GM19035 (cell line): ENCODE results near the gene JMJD1C.
A peak's percentile ranks its signal among the peaks of the same experiment; 100 is the strongest.
"Not testable (repeated sequence)": the region's sequence is repeated elsewhere in the genome, so short reads cannot be mapped to it uniquely, and the experiment has no call there.

ENCODE experiments used
- ATAC-seq: cut with Tn5 transposase; IDR thresholded peaks from one replicate; pipeline ENCODE4 v1.9.1; 2021; ENCODE audit not compliant: unreplicated experiment

JMJD1C gene

DNA sequence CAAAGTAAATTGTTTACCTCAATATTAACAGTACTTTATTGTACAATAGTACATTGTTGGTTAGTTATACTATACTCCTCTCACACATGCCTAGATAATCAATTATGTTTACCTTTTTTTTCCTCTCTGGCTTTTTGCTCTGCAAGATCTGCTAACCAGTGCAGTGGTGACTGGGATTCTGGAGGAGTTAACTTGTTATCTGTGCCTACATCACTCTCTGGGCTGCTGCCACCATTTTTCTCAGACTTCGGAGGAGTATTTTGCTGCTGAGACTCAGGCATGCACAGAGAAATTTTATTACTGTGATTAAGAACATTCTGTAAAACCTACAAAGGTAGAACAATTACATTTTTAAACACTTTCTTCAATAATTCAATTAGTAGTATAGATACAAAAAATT, 273.0 kb downstream of the JMJD1C start:
- ATAC-seq: no peak

DNA sequence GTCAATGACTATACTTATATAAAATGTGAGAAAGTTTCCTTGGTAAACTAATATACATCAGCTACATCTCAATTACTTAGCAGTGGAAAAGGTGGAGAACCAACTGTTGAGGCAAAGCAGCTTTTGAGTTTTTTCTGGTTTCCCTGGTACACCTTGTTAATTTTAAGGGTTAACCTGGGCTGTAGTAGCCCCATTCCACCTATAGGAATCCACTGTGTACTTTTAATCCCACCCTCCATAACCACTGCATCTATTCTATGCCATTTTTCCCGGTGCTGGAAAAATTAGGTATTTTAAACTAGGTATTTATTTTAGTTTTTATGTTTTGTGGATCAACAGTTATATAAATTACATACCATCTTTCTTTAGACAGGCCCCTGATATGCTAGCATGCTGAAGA, 290.2 kb downstream of the JMJD1C start:
- no peak for ATAC-seq

DNA sequence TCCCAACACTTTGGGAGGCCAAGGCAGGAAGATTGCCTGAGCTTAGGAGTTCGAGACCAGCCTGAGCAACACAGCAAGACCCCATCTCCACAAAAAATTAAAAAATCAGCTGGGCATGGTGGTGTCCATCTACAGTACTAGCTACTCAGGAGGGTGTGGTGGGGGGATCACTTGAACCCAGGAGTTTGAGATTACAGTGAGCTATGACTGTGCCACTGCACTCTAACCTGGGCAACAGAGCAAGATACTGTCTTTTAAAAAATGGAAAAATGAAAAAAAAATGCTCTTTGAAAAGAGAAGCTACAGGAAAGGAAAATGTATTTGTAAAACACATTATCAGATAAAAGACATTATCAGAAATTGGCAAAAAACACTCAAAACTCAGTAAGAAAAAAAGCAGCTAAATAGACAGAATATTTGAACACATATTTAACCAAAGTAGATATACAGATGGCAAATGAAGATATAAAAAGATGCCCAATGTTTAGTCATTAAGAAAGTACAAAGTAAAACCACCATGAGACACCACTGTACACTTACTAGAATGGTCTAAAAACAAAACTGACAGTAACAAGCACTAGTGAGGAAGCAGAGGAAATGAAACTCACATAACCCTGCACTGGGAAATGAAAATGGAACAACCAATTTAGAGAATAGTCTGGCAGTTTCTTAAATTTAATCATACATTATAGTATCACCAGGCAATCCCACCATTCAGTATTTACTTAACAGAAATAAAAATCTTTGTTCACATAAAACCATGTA, 292.1 kb downstream of the JMJD1C start:
- ATAC-seq: peak; percentile 99

DNA sequence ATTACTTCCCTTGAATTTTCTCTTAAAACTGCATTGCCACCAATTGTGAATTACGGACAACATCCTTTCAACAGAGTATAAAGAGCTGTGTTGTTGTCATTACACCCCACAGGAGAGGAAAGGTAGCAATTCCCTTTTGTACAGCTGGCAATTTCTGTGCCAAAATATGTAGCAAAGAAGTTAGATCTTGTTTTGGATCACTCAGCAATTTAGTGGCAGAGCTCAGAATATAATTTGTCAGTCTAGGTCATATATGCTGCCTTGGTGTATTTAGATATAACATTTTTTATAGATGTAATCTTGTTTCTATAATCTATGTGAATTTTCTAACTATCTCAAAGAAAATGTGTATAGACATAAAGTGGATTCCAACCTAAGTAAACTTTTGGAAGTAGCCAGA, 293.9 kb downstream of the JMJD1C start:
- ATAC-seq: no peak

DNA sequence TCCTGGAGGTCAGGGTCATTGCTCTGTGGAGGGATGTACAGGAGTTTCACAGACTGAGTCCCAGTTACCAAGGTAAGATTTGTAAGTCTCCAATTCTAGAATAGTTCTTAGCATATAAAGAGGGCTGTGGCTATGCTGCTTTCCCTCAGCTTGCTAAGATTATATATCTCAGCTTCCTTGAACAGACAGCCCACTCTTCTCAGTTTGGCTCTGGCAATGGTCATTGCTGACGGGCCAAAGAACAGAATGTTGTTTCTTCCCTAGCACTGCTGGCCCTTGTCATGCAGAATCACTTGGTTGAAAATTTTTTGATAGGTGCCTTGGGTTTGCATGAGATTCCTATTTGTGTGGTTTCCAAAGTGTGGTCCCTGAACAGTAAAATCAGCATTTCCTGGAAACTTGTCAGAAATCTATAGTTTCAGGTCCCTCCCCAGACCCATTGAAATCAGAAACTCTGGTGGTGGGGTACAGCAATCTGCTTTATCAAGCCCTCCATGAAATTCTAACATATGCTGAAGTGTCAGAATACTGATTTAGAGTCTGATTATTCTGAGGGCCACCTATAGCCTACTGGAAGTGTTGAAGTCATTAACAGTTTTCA, 294.4 kb downstream of the JMJD1C start:
- ATAC-seq: no peak

DNA sequence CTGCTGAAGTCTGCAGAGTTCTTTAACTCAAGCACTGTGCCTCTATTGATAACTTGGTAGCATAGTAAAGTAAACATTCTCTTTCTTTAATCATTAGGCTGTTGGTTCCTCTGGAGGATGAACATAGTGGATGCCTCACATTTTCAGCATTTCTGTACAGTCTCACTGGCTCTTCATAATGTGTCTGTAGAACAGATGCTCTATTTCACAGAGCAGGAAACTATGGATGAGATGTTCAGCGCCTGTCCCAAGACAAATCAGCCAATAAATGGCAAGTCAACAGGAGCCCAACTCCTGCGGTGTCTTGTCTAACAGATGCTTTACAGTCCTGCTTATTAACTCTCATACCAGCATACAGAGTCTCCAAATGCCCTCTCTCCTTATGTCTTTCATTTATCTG, 296.2 kb downstream of the JMJD1C start:
- no peak for ATAC-seq

DNA sequence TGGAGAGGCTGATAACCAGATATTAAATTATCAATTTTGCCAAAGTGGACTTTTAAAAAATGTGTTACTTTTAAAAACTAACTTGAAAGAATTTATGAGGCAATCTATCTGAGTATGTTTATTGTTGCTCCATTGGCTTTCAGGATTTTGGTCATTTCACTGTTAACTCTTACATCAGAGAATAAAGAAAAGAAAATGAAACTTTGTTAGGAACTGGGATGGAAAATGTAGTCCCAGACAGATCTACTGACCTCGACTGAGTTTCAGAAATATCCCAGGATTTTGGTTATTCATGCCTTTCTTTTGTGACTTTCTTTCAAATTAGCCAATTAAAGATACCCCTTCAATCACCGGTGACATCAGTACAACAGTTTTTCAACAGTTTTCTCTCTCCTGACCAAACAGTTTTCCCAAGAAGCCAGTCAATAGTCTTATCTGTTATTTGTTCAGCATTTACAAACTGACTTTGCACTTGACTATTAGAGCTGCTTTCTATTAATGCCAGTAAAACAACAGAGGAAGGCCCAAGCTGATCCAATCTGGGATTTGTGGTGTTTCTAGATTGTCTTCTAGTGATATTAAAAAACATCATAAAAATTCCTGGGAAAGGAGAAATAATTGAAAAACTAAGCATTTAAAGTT, 296.8 kb downstream of the JMJD1C start:
- ATAC-seq: no peak

DNA sequence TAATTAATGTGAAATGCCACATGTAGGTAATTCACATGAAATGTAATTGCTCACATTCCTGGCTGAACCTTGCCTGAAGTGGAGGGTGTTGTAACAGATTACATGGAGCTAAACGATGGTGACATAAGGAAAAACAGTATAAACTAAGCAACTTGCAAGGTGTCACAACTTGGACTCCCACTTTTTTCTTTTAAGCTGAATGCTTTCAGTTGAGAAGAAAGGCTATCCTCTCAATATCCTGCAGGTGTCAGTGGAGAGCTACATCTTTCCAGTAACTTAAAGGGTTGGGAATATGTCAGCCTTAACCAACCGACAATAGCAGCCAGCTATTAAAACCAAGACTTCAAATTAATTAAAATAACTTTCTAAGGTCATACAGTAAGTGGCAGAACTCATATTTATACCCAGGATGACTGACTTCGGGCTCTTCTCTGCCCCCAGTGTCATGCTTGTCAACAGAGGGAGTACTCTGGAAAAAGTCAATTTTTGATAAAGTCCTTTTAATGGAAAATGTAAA, 299.0 kb downstream of the JMJD1C start:
- peak; percentile 63 for ATAC-seq

DNA sequence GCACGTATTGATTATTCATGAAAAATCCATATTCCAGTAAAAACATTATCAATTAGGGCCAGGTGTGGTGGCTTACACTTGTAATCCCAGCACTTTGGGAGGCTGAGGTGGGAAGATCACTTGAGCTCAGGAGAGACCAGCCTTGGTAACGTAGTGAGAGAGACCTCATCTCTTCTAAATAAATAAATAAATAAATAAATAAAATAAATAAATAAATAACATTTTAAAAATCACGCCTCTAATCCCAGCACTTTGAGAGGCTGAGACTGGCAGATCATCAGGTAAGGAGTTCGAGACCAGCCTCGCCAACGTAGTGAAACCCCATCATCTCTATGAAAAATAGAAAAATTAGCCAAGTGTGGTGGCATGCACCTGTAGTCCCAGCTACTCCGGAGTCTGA, 300.5 kb downstream of the JMJD1C start:
- no peak for ATAC-seq

DNA sequence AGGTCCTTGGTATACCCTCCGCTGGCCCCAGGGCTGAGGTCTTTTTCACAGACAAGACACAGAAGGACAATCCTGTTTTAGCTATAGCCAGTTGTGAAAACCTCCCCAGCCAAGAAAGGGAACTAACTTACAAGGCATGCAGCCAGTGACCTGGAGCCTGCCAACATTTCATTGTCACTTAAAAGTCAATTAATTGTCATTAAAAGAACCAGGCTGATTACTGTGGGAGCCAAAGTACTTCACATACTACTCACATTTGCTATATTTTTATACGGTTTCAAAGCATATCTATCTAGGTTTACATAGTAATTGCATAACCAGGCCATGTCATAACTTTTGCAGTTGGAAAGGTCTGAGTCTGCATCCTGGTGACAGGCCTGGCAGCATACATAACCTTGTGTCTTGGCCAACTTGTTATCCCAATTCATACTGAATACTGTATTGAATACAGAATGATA, 301.6 kb downstream of the JMJD1C start:
- no peak for ATAC-seq

DNA sequence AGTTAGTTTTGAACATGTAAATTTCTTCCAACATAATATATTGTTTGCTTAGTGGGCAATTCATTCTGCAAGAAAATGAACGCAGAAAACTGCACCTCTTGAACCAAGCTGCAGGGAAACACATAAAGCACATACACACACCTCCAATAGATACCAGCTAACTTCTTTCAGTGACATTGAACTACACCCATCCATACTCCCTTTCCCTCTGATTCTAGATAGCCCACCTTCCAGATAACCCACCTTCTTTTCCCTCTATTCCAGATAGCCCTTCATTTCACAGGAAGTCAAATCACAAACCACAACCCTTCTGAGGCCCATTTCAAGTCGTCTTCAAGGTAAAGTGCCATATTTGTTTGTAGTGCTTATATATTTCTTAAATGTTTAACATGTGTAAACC, 304.2 kb downstream of the JMJD1C start:
- ATAC-seq: no peak

DNA sequence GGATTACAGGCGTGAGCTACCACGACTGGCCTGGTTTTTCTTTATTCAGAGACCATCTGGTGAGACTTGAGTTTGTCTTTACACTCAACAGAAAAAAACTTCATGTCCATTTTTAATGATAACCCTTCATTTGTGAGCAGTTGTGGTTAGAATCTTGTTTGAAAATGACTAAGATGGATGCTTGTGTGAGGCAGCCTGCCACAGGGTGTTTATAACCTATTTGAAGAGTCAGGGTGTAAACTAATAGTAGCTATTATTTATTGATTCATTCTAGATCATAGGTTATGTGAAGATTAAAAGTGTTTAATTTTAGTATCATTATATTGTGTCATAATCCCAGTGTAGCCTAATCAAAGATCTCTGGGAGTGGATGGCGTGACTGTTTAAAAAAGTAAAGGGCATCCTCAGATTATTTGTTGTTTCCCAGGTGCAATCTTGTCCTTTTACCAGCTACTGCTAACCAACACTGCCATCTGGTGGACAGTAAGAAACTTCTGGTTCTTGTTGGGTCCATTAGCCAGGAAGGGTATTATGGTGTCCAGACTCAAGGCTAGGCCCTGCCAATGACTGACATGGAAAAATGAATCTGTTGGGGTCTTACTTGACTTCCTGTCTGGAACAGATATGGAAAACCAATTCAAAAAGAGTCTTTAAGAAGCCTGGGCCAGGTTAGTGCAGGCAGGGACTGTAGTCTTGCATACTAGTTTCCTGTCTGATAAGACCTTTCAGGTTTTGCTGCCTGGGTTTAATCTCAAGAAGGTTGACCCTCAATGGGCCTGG, 307.7 kb downstream of the JMJD1C start:
- ATAC-seq: peak; percentile 69

DNA sequence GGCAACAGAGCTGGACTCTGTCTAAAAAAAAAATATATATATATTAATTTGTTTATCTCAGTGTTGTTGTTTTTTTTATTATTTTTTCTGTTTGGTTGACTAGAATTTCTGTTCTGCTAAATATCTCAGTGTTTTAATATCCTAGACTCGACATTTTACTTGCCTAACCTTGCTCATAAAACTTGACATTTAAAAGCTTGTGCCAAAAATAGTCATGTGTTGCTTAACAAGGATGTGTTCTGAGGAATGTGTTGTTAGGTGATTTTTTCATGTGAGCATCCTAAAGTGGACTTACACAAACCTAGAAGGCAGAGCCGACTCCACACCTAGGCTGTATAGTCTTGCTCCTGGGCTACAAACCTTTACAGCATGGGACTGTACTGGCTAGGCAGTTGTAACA, 309.5 kb downstream of the JMJD1C start:
- ATAC-seq: no peak

DNA sequence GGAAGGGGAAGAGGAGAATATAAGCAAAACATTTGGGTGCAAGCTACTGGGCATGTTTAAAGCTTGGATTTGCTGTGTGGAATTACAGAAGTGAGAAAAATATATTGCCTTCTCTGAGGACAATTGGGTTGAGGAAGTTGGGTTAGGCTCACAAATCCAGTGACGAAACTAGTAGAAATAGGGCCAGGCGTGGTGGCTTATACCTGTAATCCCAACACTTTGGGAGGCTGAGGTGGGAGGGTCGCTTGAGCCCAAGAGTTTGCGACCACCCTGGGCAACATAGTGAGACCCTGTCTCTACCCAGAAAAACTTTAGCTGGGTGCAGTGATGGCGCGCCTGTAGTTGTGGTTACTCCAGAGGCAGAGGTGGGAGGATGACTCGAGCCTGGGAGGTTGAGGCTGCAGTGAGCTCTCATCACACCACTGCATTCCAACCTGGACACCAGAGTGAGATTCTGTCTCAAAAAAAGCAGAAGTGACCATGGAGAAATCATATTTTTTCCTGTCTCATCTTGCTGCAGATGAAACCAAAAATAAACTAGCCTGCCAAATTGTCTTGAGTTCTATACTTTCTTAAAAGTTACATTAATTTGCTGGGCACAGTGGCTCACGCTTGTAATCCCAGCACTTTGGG, 310.3 kb downstream of the JMJD1C start:
- no peak for ATAC-seq

DNA sequence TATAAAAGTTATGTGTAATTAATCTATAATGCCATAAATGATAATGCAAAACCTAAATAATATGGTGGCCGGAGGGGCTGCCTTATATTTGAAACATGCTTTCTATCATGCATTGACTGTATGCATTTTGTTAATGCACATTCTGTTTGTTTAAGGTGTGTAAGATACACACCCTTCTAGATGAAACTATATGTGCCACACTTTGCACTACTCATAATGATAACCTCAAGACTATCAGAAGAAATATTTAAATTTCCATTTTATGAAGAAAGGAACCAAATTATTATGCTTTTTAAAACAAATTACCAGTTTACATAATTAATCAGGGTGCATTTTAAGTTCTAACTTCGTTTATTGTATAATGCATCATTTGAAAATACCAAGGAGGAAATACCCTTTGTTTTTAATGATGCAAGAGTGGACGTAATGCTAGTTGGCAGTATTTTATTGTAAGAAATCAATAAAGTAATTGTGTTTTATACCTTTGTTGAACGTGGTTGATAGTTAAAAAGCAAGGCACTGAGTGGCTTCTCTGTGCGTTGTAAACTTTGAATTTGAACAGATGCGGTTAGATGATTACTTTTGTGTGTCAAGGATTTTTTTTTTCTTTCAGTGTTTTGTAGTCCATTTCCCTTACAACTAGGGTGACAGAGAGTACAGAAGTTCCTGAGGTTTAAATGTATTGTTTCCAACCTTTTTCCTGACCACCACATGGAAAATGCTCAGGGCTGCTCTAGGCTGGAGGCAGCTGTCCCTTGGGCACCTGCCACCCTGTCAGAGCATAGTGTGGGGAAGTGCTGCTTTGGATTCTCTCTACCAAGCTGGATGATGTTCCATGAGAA, 311.0 kb downstream of the JMJD1C start:
- ATAC-seq: no peak

DNA sequence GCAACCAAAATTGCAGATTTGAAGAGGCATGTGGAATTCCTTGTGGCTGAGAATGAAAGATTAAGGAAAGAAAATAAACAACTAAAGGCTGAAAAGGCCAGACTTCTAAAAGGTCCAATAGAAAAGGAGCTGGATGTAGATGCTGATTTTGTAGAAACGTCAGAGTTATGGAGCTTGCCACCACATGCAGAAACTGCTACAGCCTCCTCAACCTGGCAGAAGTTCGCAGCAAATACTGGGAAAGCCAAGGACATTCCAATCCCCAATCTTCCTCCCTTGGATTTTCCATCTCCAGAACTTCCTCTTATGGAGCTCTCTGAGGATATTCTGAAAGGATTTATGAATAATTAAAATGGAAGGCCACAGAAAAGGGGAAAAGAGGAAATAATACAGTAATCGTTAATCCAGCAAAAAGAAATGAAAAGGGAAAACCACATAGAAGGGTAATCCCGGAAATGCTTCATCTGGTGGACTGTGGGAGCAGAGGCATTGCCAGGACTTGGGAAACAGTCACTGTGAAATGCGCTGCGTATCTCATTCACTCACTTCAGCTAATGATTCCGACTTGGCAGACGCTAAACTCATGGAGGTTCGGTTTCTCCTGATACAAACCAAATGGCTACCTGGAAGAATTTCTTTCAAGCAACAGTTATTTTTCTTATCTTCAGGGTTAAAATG, 311.8 kb downstream of the JMJD1C start:
- ATAC-seq: not testable (repeated sequence)

DNA sequence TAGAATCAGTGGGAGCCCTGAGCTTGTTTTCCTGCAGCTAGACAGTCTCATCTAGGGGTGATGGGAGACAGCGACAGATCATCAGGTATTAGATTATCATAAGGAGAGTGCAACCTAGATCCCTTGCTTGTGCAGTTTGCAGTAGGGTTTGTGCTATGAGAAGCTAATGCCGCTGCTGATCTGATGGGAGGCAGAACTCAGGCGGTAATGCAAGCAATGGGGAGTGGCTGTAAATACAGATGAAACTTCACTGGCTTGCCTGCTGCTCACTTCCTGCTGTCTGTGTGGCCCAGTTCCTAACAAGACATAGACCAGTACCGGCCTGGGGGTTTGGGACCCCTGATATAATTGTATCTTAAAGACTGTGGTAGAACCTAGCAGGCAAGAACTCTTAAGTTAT, 315.0 kb downstream of the JMJD1C start:
- ATAC-seq: no peak

DNA sequence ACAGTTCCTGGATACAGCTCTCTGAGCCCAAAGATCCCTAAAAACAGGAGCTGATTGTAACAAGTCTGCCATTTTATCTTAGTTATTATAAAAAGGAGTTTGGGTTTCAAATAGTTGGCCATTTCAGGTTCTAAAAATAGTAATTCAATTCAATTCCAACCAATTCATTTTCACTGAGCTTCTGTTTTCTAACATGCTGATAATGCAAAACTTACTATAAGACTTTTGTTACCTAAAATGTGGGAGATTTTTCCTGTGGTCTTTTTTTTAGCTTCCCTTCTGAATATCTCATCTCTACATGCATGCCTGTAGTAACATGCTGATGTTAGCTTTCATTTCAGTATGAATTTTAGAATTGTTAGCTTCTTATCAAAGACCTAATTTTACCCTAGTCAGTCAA, 319.3 kb downstream of the JMJD1C start:
- no peak for ATAC-seq

DNA sequence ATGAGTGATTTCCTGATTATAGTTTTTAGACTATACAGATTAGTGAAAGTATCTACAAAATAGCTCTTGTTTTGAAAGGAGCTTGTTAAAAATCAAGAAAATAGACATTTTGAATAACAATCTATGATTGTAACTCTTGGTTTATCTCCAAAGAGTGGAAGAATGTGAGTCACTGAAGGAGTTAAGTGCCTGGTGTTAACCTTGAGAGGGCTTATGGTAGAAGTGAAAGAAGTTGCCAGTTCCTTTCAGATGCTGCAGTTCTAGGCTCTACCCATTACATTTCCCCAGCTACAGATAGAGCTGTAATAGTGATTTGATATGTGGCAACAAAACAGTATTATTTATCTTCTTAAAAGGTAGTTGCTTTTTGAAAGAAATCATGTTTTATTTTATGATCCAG, 320.0 kb downstream of the JMJD1C start:
- ATAC-seq: no peak
